HG02943 (cell line): ENCODE results near the gene METTL17.
"Not testable (repeated sequence)": the region's sequence is repeated elsewhere in the genome, so short reads cannot be mapped to it uniquely, and the experiment has no call there.

Experiments used
- ATAC-seq: cut with Tn5 transposase; IDR thresholded peaks from one replicate; pipeline ENCODE4 v1.9.1; 2021; ENCODE audit warnings: mild to moderate bottlenecking, low read depth, moderate library complexity; ENCODE audit not compliant: unreplicated experiment

Gene METTL17

GRCh38 chr14:20989787-20990600 lies at the start of gene METTL17:
METTL17 (plus strand) TSS chr14:20989980; CDS start chr14:20990003, 23 bp downstream.
- ATAC-seq, result peak; percentile 95

- ATAC-seq, result not testable (repeated sequence)
Observed at GRCh38 chr14:20945146-20945545, 44.6 kb upstream of the METTL17 start.

- ATAC-seq, result not testable (repeated sequence)
Observed at GRCh38 chr14:20946707-20947106, 43.1 kb upstream of the METTL17 start.

GRCh38 chr14:20954736-20955537 lies 34.8 kb upstream of the METTL17 start, which contains the start of gene RNASE2:
RNASE2 (plus strand) TSS chr14:20955487; CDS start chr14:20955772, 285 bp downstream.
- not testable (repeated sequence) for ATAC-seq

- not testable (repeated sequence) for ATAC-seq
Observed at GRCh38 chr14:20955538-20955873, 34.3 kb upstream of the METTL17 start.

GRCh38 chr14:20956376-20956976 lies 33.3 kb upstream of the METTL17 start:
- ATAC-seq, result no peak

GRCh38 chr14:20958946-20959345 lies 30.8 kb upstream of the METTL17 start:
- ATAC-seq, result not testable (repeated sequence)

GRCh38 chr14:20969336-20969735 lies 20.4 kb upstream of the METTL17 start:
- no peak for ATAC-seq

- peak; percentile 12 for ATAC-seq
Observed at GRCh38 chr14:20970647-20970982, 19.2 kb upstream of the METTL17 start.

- peak; percentile 90 for ATAC-seq
Observed at GRCh38 chr14:20970983-20971704, 18.6 kb upstream of the METTL17 start.

- peak; percentile 26 for ATAC-seq
Observed at GRCh38 chr14:20971705-20972021, 18.1 kb upstream of the METTL17 start.

GRCh38 chr14:20973501-20973900 lies 16.3 kb upstream of the METTL17 start:
- ATAC-seq, result no peak

GRCh38 chr14:20976291-20976690 lies 13.5 kb upstream of the METTL17 start:
- no peak for ATAC-seq

- ATAC-seq, result no peak
Observed at GRCh38 chr14:20978687-20979086, 11.1 kb upstream of the METTL17 start.

- ATAC-seq, result no peak
Observed at GRCh38 chr14:20980906-20981305, 8.9 kb upstream of the METTL17 start.

GRCh38 chr14:20982646-20983369 lies 7.0 kb upstream of the METTL17 start:
- no peak for ATAC-seq

- ATAC-seq, result not testable (repeated sequence)
Observed at GRCh38 chr14:20985650-20986049, 4.1 kb upstream of the METTL17 start.

- ATAC-seq, result no peak
Observed at GRCh38 chr14:20986811-20987210, 3.0 kb upstream of the METTL17 start.

GRCh38 chr14:20988717-20989470 lies 886 bp upstream of the METTL17 start:
- no peak for ATAC-seq
